SKM-1 (cell line): ENCODE data around the gene CHID1.

Source experiments
- DNase-seq: peaks from one replicate; lab custom pipeline; 2025; ENCODE audit not compliant: unreplicated experiment; lab: John Stamatoyannopoulos, UW

The CHID1 gene

DNA sequence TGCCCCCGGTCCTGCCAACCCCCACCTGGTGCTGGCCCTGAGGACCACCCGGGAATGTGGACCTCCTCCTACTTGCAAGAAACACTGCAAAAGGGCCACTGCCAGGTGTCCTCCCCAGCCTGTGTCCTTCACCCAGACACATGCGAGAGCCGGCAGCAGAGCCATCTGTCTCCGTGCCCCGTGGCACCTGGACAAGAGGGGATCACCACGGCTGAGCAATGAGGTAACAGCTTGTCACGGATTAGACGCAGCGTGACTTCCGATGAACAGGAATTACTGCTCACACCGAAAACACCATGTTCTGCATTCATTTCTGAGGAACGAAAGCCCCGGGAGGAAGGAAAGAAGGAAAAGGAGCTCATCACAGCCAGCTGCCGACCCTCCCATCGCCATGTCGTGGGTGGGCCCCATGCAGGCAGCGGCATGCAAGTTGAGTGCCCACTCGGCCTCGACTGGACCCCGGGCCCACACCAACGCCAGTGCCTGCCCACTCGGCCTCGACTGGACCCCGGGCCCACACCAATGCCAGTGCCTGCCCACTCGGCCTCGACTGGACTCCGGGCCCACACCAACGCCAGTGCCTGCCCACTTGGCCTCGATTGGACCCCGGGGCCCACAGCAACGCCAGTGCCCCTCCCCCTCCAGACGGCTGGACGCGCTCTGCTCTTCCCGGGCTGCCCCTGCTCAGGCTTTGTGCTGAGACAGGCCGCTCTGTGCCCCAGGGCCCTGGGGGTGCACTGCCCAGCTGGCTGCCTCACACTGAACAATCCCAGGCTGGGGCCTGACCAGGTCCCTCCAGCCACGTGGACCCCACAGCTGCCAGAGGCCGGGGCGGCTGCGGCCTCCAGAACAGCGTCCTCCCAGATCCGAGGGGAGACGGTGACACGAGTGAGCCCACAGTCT lies 22.0 kb downstream of the CHID1 start:
- no peak for DNase-seq

DNA sequence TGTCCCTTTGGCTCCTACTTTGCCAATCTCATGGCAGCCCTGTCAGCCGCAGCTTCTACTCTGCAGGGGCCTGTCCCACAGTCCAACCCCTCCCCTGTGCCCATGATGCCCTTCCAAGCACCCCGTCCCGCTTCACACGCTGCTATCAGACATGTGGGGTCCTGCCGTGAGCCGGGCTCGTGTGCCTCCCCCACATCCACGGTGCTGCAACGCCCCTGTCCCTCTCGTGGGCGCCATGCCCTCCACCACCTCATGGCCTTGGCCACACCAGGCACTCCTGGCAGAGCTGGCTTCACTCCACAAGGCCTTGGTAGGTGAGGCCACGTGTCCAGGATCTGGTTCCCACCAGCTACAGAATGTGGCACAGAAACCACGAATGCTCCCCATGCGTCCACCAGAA lies 23.0 kb downstream of the CHID1 start:
- no peak for DNase-seq

DNA sequence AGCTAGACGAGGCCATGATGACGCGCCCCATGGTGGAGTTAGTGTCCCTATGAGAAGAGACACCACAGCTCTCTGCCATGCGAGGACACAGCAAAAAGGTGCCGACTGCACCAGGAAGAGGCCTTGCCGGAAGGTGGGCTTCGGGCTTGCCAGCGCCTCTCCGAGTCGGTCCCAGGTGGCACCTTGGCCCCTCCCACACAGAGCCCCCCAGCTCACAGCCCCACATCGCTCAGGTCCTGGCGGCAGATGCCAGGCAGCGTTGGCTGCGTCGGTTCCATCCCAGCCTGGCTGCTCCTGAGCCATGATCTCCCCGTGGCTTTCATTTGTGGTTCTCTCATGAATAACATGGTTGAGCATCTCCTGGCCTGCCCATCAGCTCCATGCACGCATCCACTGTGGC lies 24.0 kb downstream of the CHID1 start:
- DNase-seq: no peak

DNA sequence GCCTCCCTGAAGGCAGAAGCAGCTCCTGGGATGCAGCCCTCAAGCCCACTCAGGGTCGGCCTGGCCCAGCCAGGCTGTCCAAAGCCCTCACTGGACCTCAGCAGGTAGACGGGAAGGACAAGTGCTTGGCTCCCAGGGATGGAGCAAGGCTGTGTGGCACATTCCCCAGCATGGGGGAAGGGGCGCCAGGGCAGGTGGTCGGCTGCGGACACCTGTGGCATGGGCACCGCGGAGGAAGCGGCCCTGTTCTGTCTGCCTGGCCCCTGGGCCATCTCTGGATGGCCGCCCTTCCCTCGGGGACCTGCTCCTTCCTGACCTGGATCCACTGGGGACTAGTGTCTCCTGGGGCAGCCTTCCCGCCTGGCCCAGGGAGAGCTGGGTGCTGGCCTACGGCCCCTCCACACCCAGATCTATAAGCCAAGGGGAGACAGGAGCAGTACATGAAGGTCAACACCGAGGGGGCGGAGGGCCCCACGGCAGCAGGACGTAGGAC lies 26.0 kb downstream of the CHID1 start:
- no peak for DNase-seq

DNA sequence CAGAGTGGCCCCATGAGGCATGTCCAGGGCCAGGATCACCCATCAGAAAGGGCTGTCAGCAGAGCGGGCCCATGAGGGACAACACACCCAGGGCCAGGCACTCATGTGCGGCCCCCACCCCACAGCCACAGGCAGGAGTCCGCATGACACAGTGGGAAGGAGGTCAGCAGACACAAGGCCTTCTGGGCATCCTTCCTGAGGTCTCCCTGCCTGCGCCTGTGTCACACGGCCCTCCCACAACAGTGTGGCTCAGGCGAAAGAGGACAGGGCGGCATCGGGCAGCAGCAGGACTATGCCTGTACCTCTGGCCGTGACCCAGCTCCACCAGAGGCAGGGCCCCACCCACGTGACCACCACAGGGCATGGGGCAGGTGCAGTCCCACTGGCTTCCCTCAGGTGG lies 27.1 kb downstream of the CHID1 start:
- no peak for DNase-seq

DNA sequence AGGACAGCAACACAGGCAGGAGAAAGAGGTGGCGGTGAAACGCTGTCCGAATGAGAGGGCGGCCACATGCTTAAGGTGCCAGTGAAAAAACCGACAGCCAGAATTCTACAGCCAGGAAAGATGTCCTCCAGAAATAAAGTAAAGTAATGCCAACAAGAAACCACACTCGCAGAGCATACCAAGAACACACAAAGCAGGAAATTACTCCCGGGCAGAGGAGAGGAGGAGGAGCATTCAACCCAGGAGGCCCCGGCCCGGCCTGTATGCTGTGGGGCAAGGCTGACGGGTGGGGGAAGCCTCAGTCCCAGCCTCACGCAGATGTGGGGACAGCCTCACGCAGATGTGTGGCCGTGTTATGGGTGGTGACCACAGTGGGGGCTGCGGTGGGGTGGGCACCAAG lies 28.0 kb downstream of the CHID1 start:
- no peak for DNase-seq

DNA sequence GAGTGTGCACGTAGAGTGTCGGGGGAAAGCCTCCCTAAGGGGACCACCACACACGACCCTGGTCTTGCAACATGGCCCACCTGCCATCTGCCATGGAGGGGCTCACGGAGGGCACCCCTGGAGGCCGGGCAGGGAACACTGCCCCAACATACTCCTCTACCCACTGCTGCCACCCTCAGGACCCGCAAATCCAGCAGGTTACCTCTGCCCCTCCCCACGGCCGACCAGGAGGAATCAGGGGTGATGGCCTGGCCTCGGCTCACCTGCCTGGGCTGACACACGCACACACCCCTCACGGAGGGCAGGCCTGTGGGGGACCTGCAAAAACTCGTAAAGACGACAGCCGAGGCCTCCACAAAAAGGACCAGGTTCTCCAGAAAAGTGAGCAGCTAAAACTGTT lies 30.2 kb downstream of the CHID1 start:
- no peak for DNase-seq

DNA sequence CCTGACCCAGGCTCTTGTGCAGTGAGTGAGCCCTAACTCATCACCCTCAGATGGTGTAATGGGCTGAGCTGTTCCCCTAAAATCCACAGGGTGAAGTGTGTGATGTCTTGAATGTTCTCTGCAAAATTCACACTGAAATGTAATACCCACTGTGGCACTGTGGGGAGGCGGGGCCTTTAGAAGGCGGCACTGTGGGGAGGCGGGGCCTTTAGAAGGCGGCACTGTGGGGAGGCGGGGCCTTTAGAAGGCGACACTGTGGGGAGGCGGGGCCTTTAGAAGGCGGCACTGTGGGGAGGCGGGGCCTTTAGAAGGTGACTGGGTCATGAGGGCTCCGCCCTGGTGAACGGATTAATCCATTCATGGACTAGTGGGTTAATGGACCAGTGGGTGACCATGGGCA lies 33.0 kb downstream of the CHID1 start:
- DNase-seq: no peak

DNA sequence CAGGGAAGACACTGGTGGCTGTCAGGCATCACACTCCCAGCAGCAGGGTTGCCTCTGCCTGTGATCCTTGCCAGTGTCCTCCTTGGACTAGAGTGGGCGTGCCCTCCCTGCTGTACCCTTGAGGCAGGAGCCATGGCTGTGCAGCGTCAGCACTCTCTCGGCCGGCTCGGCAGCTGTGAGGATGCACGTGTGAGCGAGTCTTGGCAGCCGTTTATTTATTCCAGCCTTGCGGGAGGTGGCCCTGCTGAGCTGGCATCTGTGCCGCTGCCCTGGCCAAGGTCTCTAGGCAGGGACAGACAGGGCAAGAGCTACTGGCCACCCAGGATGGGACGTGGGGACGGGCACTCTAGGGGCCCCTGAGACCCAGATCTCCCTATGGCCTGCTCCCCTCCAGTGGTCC lies 34.1 kb downstream of the CHID1 start:
- no peak for DNase-seq

DNA sequence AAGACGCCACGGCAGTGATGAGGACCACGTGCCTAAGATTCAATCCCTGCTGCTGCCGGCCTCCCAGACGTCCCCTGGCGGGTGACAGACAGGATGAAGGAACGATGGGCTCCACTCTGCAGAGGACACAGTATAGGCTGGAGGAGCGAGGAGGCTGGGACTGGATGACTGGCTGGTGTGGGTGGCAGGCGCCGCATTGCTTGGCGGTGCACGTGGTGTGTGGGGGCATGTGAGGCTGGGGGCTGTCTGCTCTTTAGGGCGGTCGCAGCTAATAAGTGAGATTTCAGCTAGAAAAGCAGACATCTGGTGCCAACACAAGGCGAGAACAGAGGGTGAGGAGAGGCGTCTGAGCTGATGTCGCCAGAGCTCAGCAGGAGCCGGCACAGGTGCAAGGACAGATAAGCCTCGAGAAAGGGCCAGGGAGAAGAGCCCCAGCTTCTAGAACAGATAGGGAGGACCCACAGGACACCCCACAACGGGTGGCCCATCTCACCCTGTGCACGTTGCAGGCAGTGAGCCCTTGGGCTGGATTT lies 34.8 kb downstream of the CHID1 start:
- DNase-seq: no peak

DNA sequence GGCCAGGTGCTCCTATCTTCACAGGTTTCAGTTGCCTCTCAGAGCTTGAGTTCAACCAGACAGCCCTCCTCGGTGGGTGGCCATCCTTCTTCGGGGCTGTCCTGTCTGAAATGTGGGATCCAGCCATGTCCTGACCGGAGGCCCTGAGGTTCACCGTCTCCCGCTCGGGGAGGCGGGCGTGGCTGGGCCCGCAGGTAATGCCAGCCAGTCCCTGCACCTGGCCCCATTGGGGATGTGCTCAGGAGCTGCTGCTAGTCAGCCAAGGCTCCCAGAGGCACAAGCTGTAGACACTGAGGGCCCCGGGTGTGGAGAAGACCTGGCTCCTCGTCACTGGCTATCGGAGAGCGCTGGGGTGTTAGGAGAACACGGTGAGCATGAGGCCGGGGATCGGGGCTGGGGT lies 35.4 kb downstream of the CHID1 start:
- no peak for DNase-seq

DNA sequence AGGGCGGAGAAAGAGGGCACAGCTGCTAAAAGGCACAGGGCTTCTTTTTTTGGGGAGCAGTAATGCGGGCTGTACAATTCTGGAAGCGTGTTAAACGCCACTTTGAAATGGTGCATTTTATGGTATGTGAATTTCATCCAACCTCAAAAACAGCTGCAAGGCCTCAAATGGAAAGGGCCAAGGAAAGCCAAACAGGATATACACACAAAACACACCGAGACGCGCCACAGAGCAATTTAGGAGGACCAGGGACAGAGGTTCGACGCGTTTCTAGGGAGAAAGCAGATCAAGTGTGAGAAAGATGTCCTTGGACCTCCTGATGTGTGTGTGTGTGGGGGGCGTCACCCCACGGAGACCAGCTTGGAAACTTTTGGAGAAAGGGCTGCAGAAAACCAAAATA lies 36.9 kb downstream of the CHID1 start:
- no peak for DNase-seq

DNA sequence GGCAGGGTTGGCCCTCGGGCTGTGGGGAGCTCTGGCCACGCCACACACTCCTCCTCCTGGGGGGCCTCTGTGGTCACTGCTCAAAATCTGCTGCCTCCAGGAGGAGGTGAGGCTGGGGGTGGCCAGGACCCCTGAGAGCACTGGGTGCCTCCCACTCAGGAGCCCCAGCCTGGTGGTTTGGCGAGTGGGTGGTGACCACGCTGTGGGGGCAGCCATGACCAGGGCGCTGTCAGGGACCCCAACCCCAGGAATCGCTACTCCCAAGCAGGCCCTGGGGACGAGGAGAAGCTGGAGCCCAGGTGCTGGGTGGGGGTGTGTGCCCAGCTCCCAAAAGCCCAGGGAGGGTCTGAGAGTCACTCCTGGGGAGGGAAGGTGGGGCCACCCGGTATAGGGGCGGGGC lies 37.8 kb downstream of the CHID1 start:
- DNase-seq: no peak

DNA sequence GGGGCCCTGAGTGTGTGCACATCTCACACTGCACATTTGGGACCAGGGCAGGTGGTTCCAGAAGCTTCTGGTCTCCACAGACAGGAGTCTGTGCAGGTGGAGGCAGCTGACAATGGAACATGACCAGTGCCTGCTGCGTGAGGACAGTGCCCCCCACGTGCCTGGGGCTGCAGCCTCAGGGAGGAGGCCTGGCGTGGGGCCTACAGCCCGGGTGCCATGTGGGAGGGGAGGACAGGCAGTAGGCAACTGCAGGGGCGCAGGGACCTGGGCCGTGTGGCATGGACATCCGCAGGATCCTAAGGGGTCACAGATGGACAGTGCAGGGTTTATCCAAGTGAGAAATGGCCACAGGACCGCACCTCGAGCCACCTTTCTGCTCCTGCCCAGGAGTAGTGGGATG lies 39.1 kb downstream of the CHID1 start:
- DNase-seq: no peak

DNA sequence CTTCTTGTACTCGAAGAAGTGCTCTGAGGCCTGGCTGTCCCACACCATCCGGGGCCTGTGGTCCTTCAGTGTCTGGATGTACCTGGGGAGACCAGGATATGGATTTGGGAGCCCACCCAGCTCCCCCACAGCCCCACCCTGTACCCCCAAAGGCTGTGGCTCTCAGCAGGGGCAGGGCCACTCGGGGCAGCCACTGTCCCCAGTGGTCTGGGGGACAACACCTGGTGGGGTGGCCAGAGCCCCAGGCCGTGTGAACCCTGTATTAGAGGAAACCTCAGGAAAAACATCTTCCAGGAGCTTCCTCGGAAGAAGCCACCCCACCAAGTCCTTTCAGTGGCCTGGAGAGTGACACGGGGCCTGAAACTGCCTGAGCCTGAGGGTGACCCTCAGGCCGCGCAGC lies 40.2 kb downstream of the CHID1 start:
- no peak for DNase-seq

DNA sequence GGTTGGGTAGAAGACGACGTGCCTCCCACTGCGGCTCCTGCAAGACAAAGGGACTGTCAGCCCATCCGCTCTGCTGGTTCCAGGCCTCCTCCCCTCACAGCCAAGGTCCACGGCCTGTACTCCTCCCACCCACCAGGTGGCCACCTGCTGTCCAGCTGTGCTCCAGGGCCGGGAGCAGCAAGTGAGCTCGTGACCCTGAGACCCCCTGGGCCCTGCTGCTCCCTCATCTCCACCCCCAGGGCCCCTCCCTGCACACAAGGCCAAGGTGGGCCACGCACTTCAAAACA lies 40.5 kb downstream of the CHID1 start:
- DNase-seq: no peak

DNA sequence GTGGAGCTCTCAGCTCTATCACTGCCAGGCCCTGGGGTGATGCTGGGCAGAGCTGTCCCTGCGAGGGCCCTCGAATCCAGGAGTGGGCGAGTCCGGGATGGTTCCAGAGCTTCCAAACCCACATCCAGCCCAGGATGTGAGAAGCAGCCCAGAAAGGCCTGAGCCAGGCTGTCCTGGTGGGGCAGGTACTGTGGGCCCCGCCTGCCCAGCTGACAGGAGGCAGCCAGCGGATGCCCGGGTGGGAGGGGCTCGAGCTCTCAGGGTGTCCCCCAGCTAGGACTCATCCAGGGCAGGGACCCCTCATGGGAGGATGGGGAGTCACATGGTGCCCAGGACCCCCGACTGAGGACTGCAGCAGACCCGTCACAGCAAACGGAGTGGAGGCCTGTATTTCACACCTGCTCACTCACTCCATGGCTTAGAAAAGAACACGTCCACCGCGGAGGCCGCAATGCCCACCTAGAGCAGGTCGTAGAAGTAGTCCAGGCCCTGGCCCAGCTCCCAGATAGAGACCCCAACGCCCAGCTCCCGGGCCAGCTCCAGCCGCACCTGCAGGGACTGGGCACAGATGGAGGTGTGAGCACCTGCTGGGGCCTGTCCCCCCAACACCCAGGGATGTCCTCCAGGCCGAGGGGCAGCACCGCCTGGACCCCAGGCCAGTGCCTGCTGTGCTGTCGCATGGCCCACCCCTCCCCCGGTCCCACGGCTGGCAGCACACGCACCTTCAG lies 41.0 kb downstream of the CHID1 start:
- DNase-seq: no peak

DNA sequence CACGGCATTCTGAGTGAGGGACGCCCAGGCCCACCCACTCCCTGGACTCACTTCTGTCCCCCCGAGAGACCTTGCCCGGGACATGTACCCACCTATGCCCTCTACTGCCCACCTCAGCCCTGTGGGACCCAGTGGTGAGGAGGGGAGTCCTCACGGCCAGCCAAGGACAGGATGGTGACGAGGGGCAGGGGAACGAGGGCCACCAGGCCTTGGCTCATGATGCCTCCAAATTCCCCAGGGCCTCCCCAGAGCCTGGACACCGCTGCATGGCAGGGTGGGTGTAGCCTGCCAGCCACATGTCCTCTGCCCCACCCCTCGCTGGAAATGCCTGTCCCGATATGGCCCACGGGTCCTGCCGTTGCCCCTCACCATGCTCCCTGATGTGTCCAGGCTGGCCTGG lies 41.8 kb downstream of the CHID1 start:
- no peak for DNase-seq

DNA sequence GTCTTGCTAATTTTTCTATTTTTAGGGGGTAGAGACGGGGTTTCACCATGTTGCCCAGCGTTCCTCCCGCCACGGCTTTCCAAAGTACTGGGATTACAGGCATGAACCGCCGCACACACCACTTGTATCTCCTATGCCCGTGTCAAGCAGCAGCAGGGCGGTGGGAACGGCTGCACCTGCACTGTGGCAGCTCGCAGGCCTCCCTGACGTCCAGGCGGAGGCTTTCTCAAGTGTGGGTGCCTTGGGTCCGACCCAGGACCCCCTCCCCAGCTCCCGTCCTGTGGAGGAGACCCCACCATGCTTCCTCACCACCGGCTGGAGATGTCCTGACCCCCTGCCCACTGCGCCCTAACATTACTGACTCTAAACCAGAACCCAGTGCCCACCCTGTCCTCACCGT lies 42.2 kb downstream of the CHID1 start:
- DNase-seq: no peak

DNA sequence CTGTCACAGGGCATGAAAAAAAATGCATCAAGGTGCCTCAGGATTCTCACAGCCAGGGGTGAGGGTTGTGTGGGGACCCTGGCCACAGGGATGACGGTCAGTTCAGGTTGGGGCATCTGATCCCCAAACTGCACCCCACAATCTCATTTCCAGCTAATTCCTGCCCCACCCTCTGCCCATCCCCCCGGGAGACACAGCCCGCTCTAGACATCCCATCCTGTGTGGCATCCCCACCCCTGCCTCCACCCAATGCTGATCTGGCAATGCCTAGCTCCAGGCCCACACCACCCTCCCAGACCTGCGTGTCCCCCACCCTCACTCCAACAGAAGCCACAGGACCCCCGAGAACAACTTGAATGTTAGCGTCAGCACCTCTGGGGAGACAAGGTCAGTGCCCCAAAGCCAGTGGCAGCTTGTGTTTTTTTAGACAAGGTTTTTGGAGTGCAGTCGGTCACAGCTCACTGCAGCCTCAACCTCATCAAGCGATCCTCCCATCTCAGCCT lies 42.7 kb downstream of the CHID1 start:
- no peak for DNase-seq

DNA sequence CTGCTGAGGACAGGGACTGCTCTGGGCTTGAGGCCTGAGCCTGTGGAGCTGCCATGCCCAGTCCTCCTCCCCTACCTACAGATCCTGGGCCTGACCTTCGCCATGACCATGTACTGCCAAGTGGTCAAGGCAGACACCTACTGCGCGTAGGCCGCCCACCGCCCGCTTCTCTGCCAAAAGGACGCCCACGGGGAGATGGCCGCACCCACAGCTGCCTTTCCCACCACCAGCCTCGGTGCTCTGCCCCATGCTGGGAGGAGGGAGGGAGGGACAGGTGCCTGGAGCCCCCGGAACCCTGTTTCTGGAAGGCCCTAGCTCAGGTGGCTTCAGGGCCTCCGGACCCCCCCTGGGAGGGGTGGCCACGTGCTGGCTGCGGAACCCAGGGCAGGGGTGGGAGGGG lies 44.1 kb downstream of the CHID1 start:
- DNase-seq: no peak
